ENCODE data around the gene CTR9.
"Not testable (repeated sequence)": the region's sequence is repeated elsewhere in the genome, so short reads cannot be mapped to it uniquely, and the experiment has no call there.

GRCh38 chr11:10822491-10822890 lies 71.4 kb downstream of the CTR9 start:
- TF ChIP-seq, protein P1, sequence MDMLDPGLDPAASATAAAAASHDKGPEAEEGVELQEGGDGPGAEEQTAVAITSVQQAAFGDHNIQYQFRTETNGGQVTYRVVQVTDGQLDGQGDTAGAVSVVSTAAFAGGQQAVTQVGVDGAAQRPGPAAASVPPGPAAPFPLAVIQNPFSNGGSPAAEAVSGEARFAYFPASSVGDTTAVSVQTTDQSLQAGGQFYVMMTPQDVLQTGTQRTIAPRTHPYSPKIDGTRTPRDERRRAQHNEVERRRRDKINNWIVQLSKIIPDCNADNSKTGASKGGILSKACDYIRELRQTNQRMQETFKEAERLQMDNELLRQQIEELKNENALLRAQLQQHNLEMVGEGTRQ (CRISPR knock-in tag; IDR thresholded peaks at IDR 0.05): not testable (repeated sequence)
- TF ChIP-seq, protein P2, sequence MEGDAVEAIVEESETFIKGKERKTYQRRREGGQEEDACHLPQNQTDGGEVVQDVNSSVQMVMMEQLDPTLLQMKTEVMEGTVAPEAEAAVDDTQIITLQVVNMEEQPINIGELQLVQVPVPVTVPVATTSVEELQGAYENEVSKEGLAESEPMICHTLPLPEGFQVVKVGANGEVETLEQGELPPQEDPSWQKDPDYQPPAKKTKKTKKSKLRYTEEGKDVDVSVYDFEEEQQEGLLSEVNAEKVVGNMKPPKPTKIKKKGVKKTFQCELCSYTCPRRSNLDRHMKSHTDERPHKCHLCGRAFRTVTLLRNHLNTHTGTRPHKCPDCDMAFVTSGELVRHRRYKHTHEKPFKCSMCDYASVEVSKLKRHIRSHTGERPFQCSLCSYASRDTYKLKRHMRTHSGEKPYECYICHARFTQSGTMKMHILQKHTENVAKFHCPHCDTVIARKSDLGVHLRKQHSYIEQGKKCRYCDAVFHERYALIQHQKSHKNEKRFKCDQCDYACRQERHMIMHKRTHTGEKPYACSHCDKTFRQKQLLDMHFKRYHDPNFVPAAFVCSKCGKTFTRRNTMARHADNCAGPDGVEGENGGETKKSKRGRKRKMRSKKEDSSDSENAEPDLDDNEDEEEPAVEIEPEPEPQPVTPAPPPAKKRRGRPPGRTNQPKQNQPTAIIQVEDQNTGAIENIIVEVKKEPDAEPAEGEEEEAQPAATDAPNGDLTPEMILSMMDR (IDR thresholded peaks at IDR 0.05): not testable (repeated sequence)
- not testable (repeated sequence) for TF ChIP-seq PREB (CRISPR knock-in tag; IDR thresholded peaks at IDR 0.05; ENCODE audit: borderline replicate concordance); FOXJ3 (CRISPR knock-in tag; IDR thresholded peaks at IDR 0.05; ENCODE audit: borderline replicate concordance); JUN (CRISPR knock-in tag; IDR thresholded peaks at IDR 0.05); SP1 (CRISPR knock-in tag; conservative IDR thresholded peaks at IDR 0.05)
- TF ChIP-seq, protein P3, sequence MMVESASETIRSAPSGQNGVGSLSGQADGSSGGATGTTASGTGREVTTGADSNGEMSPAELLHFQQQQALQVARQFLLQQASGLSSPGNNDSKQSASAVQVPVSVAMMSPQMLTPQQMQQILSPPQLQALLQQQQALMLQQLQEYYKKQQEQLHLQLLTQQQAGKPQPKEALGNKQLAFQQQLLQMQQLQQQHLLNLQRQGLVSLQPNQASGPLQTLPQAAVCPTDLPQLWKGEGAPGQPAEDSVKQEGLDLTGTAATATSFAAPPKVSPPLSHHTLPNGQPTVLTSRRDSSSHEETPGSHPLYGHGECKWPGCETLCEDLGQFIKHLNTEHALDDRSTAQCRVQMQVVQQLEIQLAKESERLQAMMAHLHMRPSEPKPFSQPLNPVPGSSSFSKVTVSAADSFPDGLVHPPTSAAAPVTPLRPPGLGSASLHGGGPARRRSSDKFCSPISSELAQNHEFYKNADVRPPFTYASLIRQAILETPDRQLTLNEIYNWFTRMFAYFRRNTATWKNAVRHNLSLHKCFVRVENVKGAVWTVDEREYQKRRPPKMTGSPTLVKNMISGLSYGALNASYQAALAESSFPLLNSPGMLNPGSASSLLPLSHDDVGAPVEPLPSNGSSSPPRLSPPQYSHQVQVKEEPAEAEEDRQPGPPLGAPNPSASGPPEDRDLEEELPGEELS (CRISPR knock-in tag; IDR thresholded peaks at IDR 0.05): not testable (repeated sequence)
